ENCODE results near the gene ZW10. TPM values are rescaled to one million over a fixed set of nuclear protein-coding genes. Genes with fewer than 3 reads are reported as not detected.

The ZW10 gene
- total and polyA plus RNA-seq, 2 experiments from 2014 or later: 12.3 to 30.5 TPM

GRCh38 chr11:113774174-113774503 is 647 bp upstream of the ZW10 start:
- no peak overlapping the region for H3K27ac Mint-ChIP-seq
- Histone ChIP-seq H4K20me1 (replicated peaks; ENCODE audit: insufficient read depth) (no peaks in the 10 kb centered on the region), H3K4me2 (no peak overlapping the region), H3K79me2 (replicated peaks; ENCODE audit: insufficient read depth) (peaks cover 19% of the 10 kb centered on the region), H3K4me1 (ENCODE audit: insufficient read depth) (no peaks in the 10 kb centered on the region), H3K4me3 (peak overlapping the region; percentile 76), H3K27me3 (ENCODE audit: insufficient read depth) (no peaks in the 10 kb centered on the region), H2AFZ (no peak overlapping the region), H3F3A (replicated peaks; ENCODE audit: low read depth) (no peaks in the 10 kb centered on the region), H3K9me2 (ENCODE audit: insufficient read depth) (no peaks in the 10 kb centered on the region), H3K27ac (ENCODE audit: low read depth) (no peak overlapping the region), H3K36me3 (ENCODE audit: insufficient read depth) (no peaks in the 10 kb centered on the region; the same call in 1 of the 2 replicates)
- peaks cover 6% of the 10 kb centered on the region; the same call in 1 of the 3 replicates for H3K36me3 Mint-ChIP-seq (ENCODE audit: low read depth)
- no peak for TF ChIP-seq ZNF114 (CRISPR knock-in tag; IDR thresholded peaks at IDR 0.05)
- TF ChIP-seq EZH2phosphoT487 (IDR thresholded peaks at IDR 0.05; ENCODE audit: unreplicated experiment): no peak
- no peak for TF ChIP-seq EZH2 (IDR thresholded peaks at IDR 0.05; ENCODE audit: low read depth, unreplicated experiment)
- no peak for TF ChIP-seq REST (IDR thresholded peaks at IDR 0.05; ENCODE audit: unreplicated experiment)
- no peak for TF ChIP-seq ETS1 (IDR thresholded peaks at IDR 0.05)
- peaks cover 2% of the 10 kb centered on the region; the same call in 1 of the 3 replicates for H3K4me1 Mint-ChIP-seq
- ATAC-seq: no peak
- peak overlapping the region; percentile 96 for H3K4me3 Mint-ChIP-seq
- H3K27me3 Mint-ChIP-seq (ENCODE audit: insufficient read depth, low read depth, poor library complexity): peaks cover 3% of the 10 kb centered on the region
- no peak for DNase-seq (ENCODE audit: low spot score)
- no peaks in the 10 kb centered on the region for H3K9me3 Mint-ChIP-seq

GRCh38 chr11:113773092-113773415 is 438 bp downstream of the ZW10 start:
- peak overlapping the region; percentile 84 for H3K4me2 ChIP-seq
- ATAC-seq: peak; percentile 77
- Mint-ChIP-seq H3K27me3 (ENCODE audit: insufficient read depth, low read depth, poor library complexity) (peaks cover 5% of the 10 kb centered on the region), H3K36me3 (ENCODE audit: low read depth) (peaks cover 16% of the 10 kb centered on the region), H3K27ac (peak overlapping the region; percentile 98), H3K4me1 (peaks cover 2% of the 10 kb centered on the region; the same call in 1 of the 3 replicates), H3K9me3 (no peaks in the 10 kb centered on the region), H3K4me3 (peak overlapping the region; percentile 96)
- H4K20me1 ChIP-seq (replicated peaks; ENCODE audit: insufficient read depth): 0 out of 2 replicates have a peak, but pooled peaks cover 4% of the 10 kb centered on the region
- no peaks in the 10 kb centered on the region; the same call in 1 of the 2 replicates for H3K36me3 ChIP-seq (ENCODE audit: insufficient read depth)
- H3K27me3 ChIP-seq (ENCODE audit: insufficient read depth): no peaks in the 10 kb centered on the region
- peak overlapping the region; percentile 76 for H3K4me3 ChIP-seq
- peak; percentile 57 for DNase-seq (ENCODE audit: low spot score)
- H3K4me1 ChIP-seq (ENCODE audit: insufficient read depth): no peaks in the 10 kb centered on the region
- peaks cover 25% of the 10 kb centered on the region for H3K79me2 ChIP-seq (replicated peaks; ENCODE audit: insufficient read depth)
- no peaks in the 10 kb centered on the region for H3F3A ChIP-seq (replicated peaks; ENCODE audit: low read depth)
- no peaks in the 10 kb centered on the region for H3K9me2 ChIP-seq (ENCODE audit: insufficient read depth)
- H2AFZ ChIP-seq: peak overlapping the region; percentile 75
- H3K27ac ChIP-seq (ENCODE audit: low read depth): no peak overlapping the region
- TF ChIP-seq ZNF114 (CRISPR knock-in tag; IDR thresholded peaks at IDR 0.05) (no peak), REST (IDR thresholded peaks at IDR 0.05; ENCODE audit: unreplicated experiment) (no peak), NANOG (IDR thresholded peaks at IDR 0.05; ENCODE audit: borderline replicate concordance) (no peak), EZH2 (IDR thresholded peaks at IDR 0.05; ENCODE audit: low read depth, unreplicated experiment) (no peak), STAT1 (IDR thresholded peaks at IDR 0.05; ENCODE audit: unreplicated experiment) (no peak), JUNB (IDR thresholded peaks at IDR 0.05; ENCODE audit: unreplicated experiment) (no peak), POLR2AphosphoS5 (IDR thresholded peaks at IDR 0.05; ENCODE audit: low read depth) (no peak), CREB1 (CRISPR knock-in tag; IDR thresholded peaks at IDR 0.05; ENCODE audit: low read depth) (no peak)
